Caco-2 (cell line): ENCODE results near the gene NKAIN2. TPM values are rescaled to one million over a fixed set of nuclear protein-coding genes. Genes with fewer than 3 reads are reported as not detected.

Experiments
- BruUV-seq: library from RNA; stranded (reverse); fragments of 400-500 nt; replicated peaks from 2 replicates; lab custom pipeline; 2021; lab: Mats Ljungman, UMichigan
- CTCF ChIA-PET: fragments of 300-600 bp; sonication (Branson Sonifier 250); formaldehyde crosslinking; loops from one replicate; lab custom pipeline; 2022; ENCODE audit warnings: antibody characterized with exemption; lab: Charles Lee
- POLR2A ChIA-PET: fragments of 300-600 bp; sonication (Branson Sonifier 250); formaldehyde crosslinking; loops from one replicate; lab custom pipeline; 2022; ENCODE audit warnings: antibody characterized with exemption; lab: Charles Lee
- DNase-seq, 2 experiments: peaks; one replicate each; pipeline versions ENCODE4 v3.0.0 to v3.0.0-alpha.2; 2020 to 2022
- H3K27me3 ChIP-seq: replicated peaks from 2 replicates; pipeline ENCODE4 v1.6.0; 2011; ENCODE audit warnings: low read length; ENCODE audit not compliant: control insufficient read depth, insufficient read depth
- H3K36me3 ChIP-seq: 2 replicates; pipeline ENCODE4 v1.5.1; 2011; ENCODE audit warnings: low read length; ENCODE audit not compliant: control insufficient read depth, insufficient read depth
- H3K4me1 ChIP-seq: fragments of 250-450 bp; sonication (Bioruptor Pico); 2 replicates; pipeline ENCODE4 v1.5.1; 2020; ENCODE audit warnings: mild to moderate bottlenecking
- H3K4me3 ChIP-seq: 2 replicates; pipeline ENCODE4 v1.5.1; 2011; ENCODE audit warnings: low read depth, mild to moderate bottlenecking, control low read depth, low read length
- H3K9me3 ChIP-seq: fragments of 250-450 bp; sonication (Bioruptor Pico); 2 replicates; pipeline ENCODE4 v1.5.1; 2020; ENCODE audit warnings: mild to moderate bottlenecking, moderate library complexity
- H3K27ac Mint-ChIP-seq: one replicate; pipeline ENCODE4 v1.8.0; 2022; ENCODE audit warnings: mixed read lengths; ENCODE audit not compliant: unreplicated experiment
- H3K27me3 Mint-ChIP-seq: one replicate; pipeline ENCODE4 v1.8.0; 2022; ENCODE audit warnings: mixed read lengths; ENCODE audit not compliant: insufficient read depth, unreplicated experiment
- H3K36me3 Mint-ChIP-seq: one replicate; pipeline ENCODE4 v1.8.0; 2022; ENCODE audit warnings: mild to moderate bottlenecking, mixed read lengths; ENCODE audit not compliant: insufficient read depth, unreplicated experiment
- H3K4me1 Mint-ChIP-seq: one replicate; pipeline ENCODE4 v1.8.0; 2022; ENCODE audit warnings: low read depth, mixed read lengths; ENCODE audit not compliant: unreplicated experiment
- H3K4me3 Mint-ChIP-seq: one replicate; pipeline ENCODE4 v1.8.0; 2022; ENCODE audit warnings: mild to moderate bottlenecking, moderate library complexity, mixed read lengths; ENCODE audit not compliant: unreplicated experiment
- H3K9me3 Mint-ChIP-seq: one replicate; pipeline ENCODE4 v1.8.0; 2022; ENCODE audit warnings: mixed read lengths; ENCODE audit not compliant: unreplicated experiment
- CTCF ChIP-seq, 2 experiments: fragments of 200-600 bp in 1 of 2; IDR thresholded peaks; 1 replicate in 1 of 2; 2 replicates in 1 of 2; pipeline versions ENCODE4 v1.5.1 to v1.8.0; 2011 to 2022; ENCODE audit warnings: antibody characterized with exemption in 1 of 2, control low read depth in 1 of 2, inconsistent platforms in 1 of 2, low read depth in 1 of 2, low read length in 1 of 2, mild to moderate bottlenecking in 1 of 2, moderate library complexity in 1 of 2; ENCODE audit not compliant: insufficient read depth in 1 of 2, severe bottlenecking in 1 of 2, unreplicated experiment in 1 of 2
- intact Hi-C: fragments of 100-400 bp; cut with micrococcal nuclease; formaldehyde crosslinking; loops from one replicate; pipeline ENCODE4 v1.10.0; 2022; ENCODE audit not compliant: unreplicated experiment
- total RNA-seq: library from RNA; stranded (reverse); gene quantifications from 2 replicates; pipeline ENCODE4 v1.2.3, GENCODE V29; 2022

NKAIN2 gene
- total RNA-seq, 1 experiment from 2014 or later = not detected

GRCh38 chr6:124123617-124124209 lies 320.0 kb downstream of the NKAIN2 start:
- Mint-ChIP-seq H3K27ac (no peak overlapping the region), H3K4me3 (no peak overlapping the region), H3K27me3 (no peaks in the 10 kb centered on the region), H3K36me3 (no peaks in the 10 kb centered on the region), H3K9me3 (no peaks in the 10 kb centered on the region), H3K4me1 (no peaks in the 10 kb centered on the region)
- Histone ChIP-seq H3K27me3 (no peaks in the 10 kb centered on the region), H3K36me3 (no peaks in the 10 kb centered on the region), H3K4me1 (no peaks in the 10 kb centered on the region), H3K9me3 (no peaks in the 10 kb centered on the region), H3K4me3 (no peak overlapping the region)
- intact Hi-C loops = no loop called here
- POLR2A ChIA-PET = no interaction called here
- CTCF ChIA-PET = no interaction called here
- TF ChIP-seq CTCF (IDR thresholded peaks at IDR 0.05; ENCODE audit: insufficient read depth in 1 of 2, low read depth in 1 of 2, low read length in 1 of 2, severe bottlenecking in 1 of 2, unreplicated experiment in 1 of 2) = no peak
- DNase-seq = no peak
- no TSS peak for BruUV-seq

- Mint-ChIP-seq H3K27me3 (no peaks in the 10 kb centered on the region), H3K9me3 (no peaks in the 10 kb centered on the region), H3K4me3 (peak overlapping the region; percentile 22), H3K36me3 (no peaks in the 10 kb centered on the region), H3K4me1 (peaks cover 10% of the 10 kb centered on the region), H3K27ac (peak overlapping the region; percentile 55)
- Histone ChIP-seq H3K36me3 (no peaks in the 10 kb centered on the region), H3K4me1 (peaks cover 16% of the 10 kb centered on the region), H3K9me3 (no peaks in the 10 kb centered on the region), H3K4me3 (no peak overlapping the region), H3K27me3 (no peaks in the 10 kb centered on the region)
- ChIA-PET CTCF (no interaction called here), POLR2A (no interaction called here)
- BruUV-seq = no TSS peak
- no peak for TF ChIP-seq CTCF (IDR thresholded peaks at IDR 0.05; ENCODE audit: insufficient read depth in 1 of 2, low read depth in 1 of 2, low read length in 1 of 2, severe bottlenecking in 1 of 2, unreplicated experiment in 1 of 2)
- intact Hi-C loops = no loop called here
- peak in 1 of 2 experiments; percentile 3 for DNase-seq
Measured at GRCh38 chr6:124131259-124131658, 327.6 kb downstream of the NKAIN2 start.

GRCh38 chr6:124131779-124132178 lies 328.1 kb downstream of the NKAIN2 start:
- Histone ChIP-seq H3K4me1 (peaks cover 16% of the 10 kb centered on the region), H3K36me3 (no peaks in the 10 kb centered on the region), H3K4me3 (no peak overlapping the region), H3K27me3 (no peaks in the 10 kb centered on the region), H3K9me3 (no peaks in the 10 kb centered on the region)
- H3K27me3 Mint-ChIP-seq = no peaks in the 10 kb centered on the region
- POLR2A ChIA-PET = no interaction called here
- H3K36me3 Mint-ChIP-seq = no peaks in the 10 kb centered on the region
- H3K4me1 Mint-ChIP-seq = peaks cover 10% of the 10 kb centered on the region
- BruUV-seq = no TSS peak
- H3K27ac Mint-ChIP-seq = peak overlapping the region; percentile 55
- CTCF ChIA-PET = no interaction called here
- intact Hi-C loops = no loop called here
- peak overlapping the region; percentile 22 for H3K4me3 Mint-ChIP-seq
- peak in 1 of 2 experiments; percentile 2 for DNase-seq
- no peak for TF ChIP-seq CTCF (IDR thresholded peaks at IDR 0.05; ENCODE audit: insufficient read depth in 1 of 2, low read depth in 1 of 2, low read length in 1 of 2, severe bottlenecking in 1 of 2, unreplicated experiment in 1 of 2)
- H3K9me3 Mint-ChIP-seq = no peaks in the 10 kb centered on the region
